GM23338 (cell line): ENCODE results near the gene GLB1L3. TPM values are rescaled to one million over a fixed set of nuclear protein-coding genes. Genes with fewer than 3 reads are reported as not detected.

Source experiments
- ATAC-seq: fragments of 200-7000 bp; cut with Tn5 transposase; 3 replicates; pipeline ENCODE4 v1.9.1; 2020
- DNase-seq: peaks from one replicate; pipeline ENCODE4 v3.0.0-alpha.2; 2015; ENCODE audit warnings: low spot score
- H2AFZ ChIP-seq: fragments of 200-600 bp; sonication (generic); 2 replicates; pipeline ENCODE4 v1.8.0; 2016; ENCODE audit warnings: antibody characterized with exemption, mild to moderate bottlenecking, moderate library complexity
- H3F3A ChIP-seq: fragments of 200-600 bp; sonication (generic); replicated peaks from 2 replicates; pipeline ENCODE4 v1.8.0; 2017; ENCODE audit warnings: antibody characterized with exemption, mixed run types, low read depth
- H3K27ac ChIP-seq: fragments of 200-600 bp; sonication (generic); 2 replicates; pipeline ENCODE4 v1.6.1; 2016; ENCODE audit warnings: low read depth
- H3K27me3 ChIP-seq: fragments of 200-600 bp; sonication (generic); 2 replicates; pipeline ENCODE4 v1.8.0; 2016; ENCODE audit warnings: mild to moderate bottlenecking, mixed run types, moderate library complexity; ENCODE audit not compliant: insufficient read depth
- H3K36me3 ChIP-seq: fragments of 200-600 bp; sonication (generic); 2 replicates; pipeline ENCODE4 v1.8.0; 2016; ENCODE audit warnings: mild to moderate bottlenecking; ENCODE audit not compliant: insufficient read depth
- H3K4me1 ChIP-seq: fragments of 200-600 bp; sonication (generic); 2 replicates; pipeline ENCODE4 v1.8.0; 2016; ENCODE audit warnings: mild to moderate bottlenecking, moderate library complexity; ENCODE audit not compliant: insufficient read depth
- H3K4me2 ChIP-seq: fragments of 200-600 bp; sonication (generic); 2 replicates; pipeline ENCODE4 v1.7.1; 2017; ENCODE audit warnings: mixed run types
- H3K4me3 ChIP-seq: fragments of 200-600 bp; sonication (generic); 2 replicates; pipeline ENCODE4 v1.6.1; 2016; ENCODE audit warnings: mixed run types
- H3K79me2 ChIP-seq: fragments of 200-600 bp; sonication (generic); replicated peaks from 2 replicates; pipeline ENCODE4 v1.8.0; 2017; ENCODE audit warnings: mild to moderate bottlenecking; ENCODE audit not compliant: insufficient read depth
- H3K9me2 ChIP-seq: fragments of 200-600 bp; sonication (generic); 2 replicates; pipeline ENCODE4 v1.8.0; 2017; ENCODE audit not compliant: insufficient read depth
- H4K20me1 ChIP-seq: fragments of 200-600 bp; sonication (generic); replicated peaks from 2 replicates; pipeline ENCODE4 v1.8.0; 2017; ENCODE audit warnings: mild to moderate bottlenecking; ENCODE audit not compliant: insufficient read depth
- H3K27ac Mint-ChIP-seq: 2 replicates; pipeline ENCODE4 v1.8.0; 2020; ENCODE audit warnings: inconsistent platforms, mild to moderate bottlenecking, moderate library complexity, mixed read lengths
- H3K27me3 Mint-ChIP-seq: 3 replicates; pipeline ENCODE4 v1.8.0; 2022; ENCODE audit warnings: low read depth, mild to moderate bottlenecking, moderate library complexity, mixed read lengths, inconsistent platforms; ENCODE audit not compliant: insufficient read depth, poor library complexity
- H3K36me3 Mint-ChIP-seq: 3 replicates; pipeline ENCODE4 v1.8.0; 2021; ENCODE audit warnings: low read depth, mild to moderate bottlenecking, inconsistent platforms, moderate library complexity, mixed read lengths
- H3K4me1 Mint-ChIP-seq: 3 replicates; pipeline ENCODE4 v1.8.0; 2020; ENCODE audit warnings: mild to moderate bottlenecking, inconsistent platforms, mixed read lengths
- H3K4me3 Mint-ChIP-seq: 3 replicates; pipeline ENCODE4 v1.8.0; 2021; ENCODE audit warnings: moderate library complexity, mild to moderate bottlenecking, inconsistent platforms, mixed read lengths
- H3K9me3 Mint-ChIP-seq: 3 replicates; pipeline ENCODE4 v1.8.0; 2020; ENCODE audit warnings: moderate library complexity, mild to moderate bottlenecking, inconsistent platforms, mixed read lengths
- CREB1 ChIP-seq: fragments of 250-450 bp; sonication (Bioruptor Pico); IDR thresholded peaks from 2 replicates; pipeline ENCODE4 v1.5.0; 2020; ENCODE audit warnings: low read depth, mild to moderate bottlenecking, moderate library complexity
- CTCF ChIP-seq, 2 experiments: fragments of 200-600 bp in 1 of 2; sonication (generic) in 1 of 2; conservative IDR thresholded peaks; 2 replicates each; pipeline versions ENCODE4 v1.5.1 to v1.6.1; 2016 to 2017; ENCODE audit warnings: antibody characterized with exemption in 2 of 2, low read depth in 2 of 2, mild to moderate bottlenecking in 2 of 2, moderate library complexity in 1 of 2
- EZH2 ChIP-seq: fragments of 200-600 bp; sonication (generic); IDR thresholded peaks from one replicate; pipeline ENCODE4 v1.8.0; 2017; ENCODE audit warnings: antibody characterized with exemption, mild to moderate bottlenecking, low read depth; ENCODE audit not compliant: unreplicated experiment
- EZH2phosphoT487 ChIP-seq: fragments of 200-600 bp; sonication (generic); IDR thresholded peaks from one replicate; pipeline ENCODE4 v1.8.1; 2018; ENCODE audit warnings: antibody characterized with exemption; ENCODE audit not compliant: unreplicated experiment
- JUNB ChIP-seq: IDR thresholded peaks from one replicate; pipeline ENCODE4 v1.6.1; 2016; ENCODE audit warnings: antibody characterized with exemption; ENCODE audit not compliant: unreplicated experiment
- NANOG ChIP-seq: IDR thresholded peaks from 2 replicates; pipeline ENCODE4 v1.6.1; 2016; ENCODE audit warnings: antibody characterized with exemption, borderline replicate concordance
- POLR2AphosphoS5 ChIP-seq: IDR thresholded peaks from 2 replicates; pipeline ENCODE4 v1.6.1; 2016; ENCODE audit warnings: antibody characterized with exemption, low read depth
- REST ChIP-seq: IDR thresholded peaks from one replicate; pipeline ENCODE4 v1.6.1; 2018; ENCODE audit warnings: antibody characterized with exemption; ENCODE audit not compliant: unreplicated experiment
- STAT1 ChIP-seq: IDR thresholded peaks from one replicate; pipeline ENCODE4 v1.6.1; 2016; ENCODE audit warnings: antibody characterized with exemption; ENCODE audit not compliant: unreplicated experiment
- ZNF114 ChIP-seq: fragments of 250-450 bp; sonication (Bioruptor Pico); IDR thresholded peaks from 2 replicates; pipeline ENCODE4 v1.5.0; 2020; ENCODE audit warnings: mild to moderate bottlenecking, moderate library complexity
- ZNF331 ChIP-seq: fragments of 250-450 bp; sonication (Bioruptor Pico); IDR thresholded peaks from 2 replicates; pipeline ENCODE4 v1.5.0; 2020; ENCODE audit warnings: low read depth, mild to moderate bottlenecking, moderate library complexity
- ZNF462 ChIP-seq: fragments of 250-450 bp; sonication (Bioruptor Pico); IDR thresholded peaks from 2 replicates; pipeline ENCODE4 v1.5.0; 2020; ENCODE audit warnings: mild to moderate bottlenecking, moderate library complexity
- polyA plus RNA-seq: library from polyadenylated mRNA; unstranded; fragments of >200 nt; fragmentation: Nextera tagmentation; extraction: Ambion mirVana; gene quantifications from 2 replicates; pipeline ENCODE4 v1.2.1, GENCODE V29; 2016
- total RNA-seq: library from RNA; depleted of rRNA; stranded (reverse); fragments of >200 nt; shearing (Covaris generic); gene quantifications from 2 replicates; pipeline ENCODE4 v1.2.3, GENCODE V29; 2014

Gene GLB1L3
- total and polyA plus RNA-seq, 2 experiments from 2014 or later, result 28.8 to 33.1 TPM

DNA sequence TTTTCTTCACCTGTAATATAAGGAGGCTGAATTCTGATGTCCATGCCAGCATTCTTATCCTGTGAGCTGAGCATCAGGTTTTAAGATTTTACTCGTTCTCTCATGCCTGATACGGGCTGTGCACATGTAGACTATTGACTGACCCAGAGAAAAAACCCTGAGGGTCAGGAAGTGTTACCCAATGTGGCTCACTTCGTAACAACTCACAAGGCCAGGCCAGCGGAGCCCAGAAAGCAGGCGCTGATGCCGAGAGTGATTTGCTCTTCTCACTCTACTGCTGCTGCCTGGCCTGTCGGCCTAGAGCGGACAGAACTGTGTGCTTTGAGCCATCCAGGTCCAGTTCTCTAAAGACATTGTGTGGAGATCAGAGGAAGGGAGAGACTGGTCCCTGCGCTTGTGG is 33.8 kb upstream of the GLB1L3 start:
- Histone ChIP-seq H3K27ac (no peak overlapping the region), H3K4me2 (no peak overlapping the region), H3K4me1 (no peaks in the 10 kb centered on the region), H3K27me3 (no peaks in the 10 kb centered on the region), H3K79me2 (no peaks in the 10 kb centered on the region), H3K4me3 (no peak overlapping the region), H3F3A (no peaks in the 10 kb centered on the region), H4K20me1 (no peaks in the 10 kb centered on the region), H3K9me2 (no peaks in the 10 kb centered on the region), H2AFZ (no peak overlapping the region), H3K36me3 (0 out of 2 replicates have a peak, but pooled peaks cover 3% of the 10 kb centered on the region)
- Mint-ChIP-seq H3K27me3 (no peaks in the 10 kb centered on the region), H3K4me3 (no peak overlapping the region), H3K4me1 (peaks cover 9% of the 10 kb centered on the region; the same call in 2 of the 3 replicates), H3K9me3 (no peaks in the 10 kb centered on the region), H3K36me3 (peaks cover 22% of the 10 kb centered on the region), H3K27ac (no peak overlapping the region)
- TF ChIP-seq EZH2, result no peak
- no peak for TF ChIP-seq JUNB
- TF ChIP-seq CREB1 (CRISPR knock-in tag), result no peak
- no peak for TF ChIP-seq STAT1
- TF ChIP-seq NANOG, result no peak
- TF ChIP-seq ZNF462 (CRISPR knock-in tag), result no peak
- TF ChIP-seq CTCF (conservative IDR thresholded peaks at IDR 0.05; ENCODE audit: low read depth in 2 of 2), result no peak
- TF ChIP-seq POLR2AphosphoS5, result no peak
- no peak for TF ChIP-seq EZH2phosphoT487
- no peak for TF ChIP-seq ZNF331 (CRISPR knock-in tag)
- no peak for TF ChIP-seq REST
- no peak for TF ChIP-seq ZNF114
- ATAC-seq (peak; percentile 21; the same call in 1 of the 3 replicates), DNase-seq (no peak)
